GM19240 (cell line): ENCODE results near the gene TRMT11.

Source experiments
- DNase-seq: peaks from one replicate; pipeline ENCODE4 v3.0.0; 2011; ENCODE audit warnings: low spot score; ENCODE audit not compliant: insufficient read length

The TRMT11 gene

GRCh38 chr6:126075335-126076071, 89.2 kb downstream of the TRMT11 start:
- DNase-seq: no peak

GRCh38 chr6:126076992-126077664, 90.8 kb downstream of the TRMT11 start:
- no peak for DNase-seq

GRCh38 chr6:126077810-126078776, 91.8 kb downstream of the TRMT11 start:
- no peak for DNase-seq

- DNase-seq: no peak
Measured at GRCh38 chr6:126083875-126084274, 97.5 kb downstream of the TRMT11 start.

- DNase-seq: no peak
Measured at GRCh38 chr6:126086560-126086959, 100.2 kb downstream of the TRMT11 start.
